ENCODE data around the gene PGM1.
"Not testable (repeated sequence)": the region's sequence is repeated elsewhere in the genome, so short reads cannot be mapped to it uniquely, and the experiment has no call there.

The PGM1 gene

DNA sequence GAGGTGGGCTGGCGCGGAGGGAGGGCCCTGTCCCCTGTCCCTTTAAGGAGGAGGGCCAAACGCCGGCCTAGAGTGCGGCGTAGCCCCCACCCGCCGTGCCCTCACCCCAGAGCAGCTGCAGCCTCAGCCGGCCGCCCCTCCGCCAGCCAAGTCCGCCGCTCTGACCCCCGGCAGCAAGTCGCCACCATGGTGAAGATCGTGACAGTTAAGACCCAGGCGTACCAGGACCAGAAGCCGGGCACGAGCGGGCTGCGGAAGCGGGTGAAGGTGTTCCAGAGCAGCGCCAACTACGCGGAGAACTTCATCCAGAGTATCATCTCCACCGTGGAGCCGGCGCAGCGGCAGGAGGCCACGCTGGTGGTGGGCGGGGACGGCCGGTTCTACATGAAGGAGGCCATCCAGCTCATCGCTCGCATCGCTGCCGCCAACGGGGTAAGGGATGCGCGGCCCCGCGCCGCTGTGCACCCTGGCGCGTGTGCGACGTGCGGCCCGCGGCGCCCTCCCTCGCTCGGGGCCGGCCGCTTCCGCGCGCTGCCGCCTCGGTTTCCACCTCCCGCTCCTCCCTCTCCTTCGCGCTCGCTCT, at the start of gene PGM1:
Gene PGM1, plus strand, starts transcription at position 109 of the 583 bp plus-strand sequence. Its CDS starts 78 bp downstream, at position 187.
- peak; percentile 43 to 58 (median 51) for DNase-seq (ENCODE audit: low read depth in 2 of 3, low spot score in 2 of 3)

DNA sequence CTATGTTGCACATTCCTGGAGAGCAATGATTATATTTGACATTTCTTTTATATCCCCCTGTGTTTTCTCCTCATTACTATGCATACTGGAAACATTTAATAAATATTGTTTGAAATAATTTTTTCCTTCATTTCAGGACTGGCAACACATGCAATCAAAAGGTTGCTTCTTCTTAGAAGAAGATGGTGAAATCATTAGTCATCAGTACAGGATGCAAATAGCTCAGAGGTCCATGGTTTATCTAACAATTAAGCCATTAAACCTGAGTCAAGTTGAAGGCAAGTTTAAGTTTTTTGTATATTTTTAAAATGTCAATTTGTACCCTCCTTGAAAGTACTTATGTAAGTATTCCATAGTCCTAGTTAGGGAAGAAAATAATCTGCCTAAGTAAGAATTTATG, 47.4 kb upstream of the PGM1 start:
- no peak for DNase-seq (ENCODE audit: low read depth in 2 of 3, low spot score in 2 of 3)

DNA sequence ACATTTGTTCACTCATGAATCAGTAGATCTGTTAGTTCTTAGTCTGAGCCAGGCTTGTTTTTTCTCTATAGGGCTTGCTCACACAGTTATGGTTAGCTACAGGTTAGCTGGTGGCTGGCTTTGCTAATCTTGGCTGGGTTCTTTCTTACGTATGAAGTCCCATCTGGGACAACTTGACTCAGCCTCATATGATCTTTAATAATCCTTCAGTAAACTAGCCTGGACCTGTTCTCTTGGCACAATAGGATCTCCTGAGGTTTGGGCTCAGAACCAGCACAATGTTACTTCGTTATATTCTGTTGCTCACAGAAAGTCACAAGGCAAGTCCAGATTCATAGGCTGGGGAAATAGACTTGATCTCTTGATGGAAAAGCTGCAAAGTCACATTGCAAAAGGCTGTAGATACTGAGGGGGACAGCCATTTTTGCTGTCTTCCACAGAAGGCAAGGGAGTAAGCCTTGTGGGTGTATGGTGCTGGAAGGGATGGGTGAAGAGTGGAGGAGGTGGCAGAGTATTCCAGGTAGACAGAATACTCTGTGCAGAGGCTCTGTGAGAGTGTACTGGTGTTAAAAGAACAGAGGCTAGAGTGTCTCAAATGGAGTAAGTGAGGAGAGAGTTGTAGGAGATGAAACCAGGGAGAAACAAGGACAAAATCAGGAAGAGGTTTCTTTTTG, 45.5 kb upstream of the PGM1 start:
- no peak for DNase-seq (ENCODE audit: low read depth in 2 of 3, low spot score in 2 of 3)

DNA sequence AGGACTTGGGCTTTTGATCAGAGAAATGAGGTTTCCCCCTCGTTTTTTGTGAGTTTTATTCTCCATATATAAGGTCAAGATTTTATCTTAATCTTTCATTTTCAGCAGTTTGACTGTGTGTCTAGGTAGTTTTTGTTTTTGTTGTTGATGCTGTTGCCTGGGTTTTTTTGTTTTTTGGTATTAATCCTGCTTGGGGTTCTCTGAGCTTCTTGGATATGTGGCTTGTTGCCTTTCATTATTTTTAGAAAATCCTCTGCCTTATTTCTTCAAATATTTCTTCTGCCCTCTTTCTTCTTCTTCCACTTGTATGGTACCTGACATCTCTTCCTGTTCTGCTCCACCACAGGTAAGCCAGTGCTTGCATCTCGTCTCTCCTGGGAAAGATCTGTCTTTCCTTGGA, 44.9 kb upstream of the PGM1 start:
- no peak for DNase-seq (ENCODE audit: low read depth in 2 of 3, low spot score in 2 of 3)

DNA sequence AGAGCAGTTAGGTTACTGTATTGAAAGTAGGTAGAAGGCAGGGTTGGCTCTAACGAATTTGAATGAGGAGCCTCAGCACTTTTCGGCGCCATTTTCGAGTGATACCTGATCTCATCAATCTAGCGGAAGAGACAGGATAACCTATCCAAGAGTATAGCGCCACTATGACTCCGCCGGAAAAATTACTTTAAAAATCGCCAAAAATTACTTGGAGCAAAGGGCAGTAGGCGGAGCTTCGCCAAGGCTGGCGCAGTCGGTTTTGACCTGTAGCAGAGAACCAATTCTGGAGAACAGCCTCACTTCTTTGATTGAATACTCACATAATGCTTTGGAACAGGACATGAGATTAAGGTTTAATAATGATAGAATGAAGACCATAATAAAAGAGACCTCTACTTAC, 44.3 kb upstream of the PGM1 start:
- DNase-seq (ENCODE audit: low read depth in 2 of 3, low spot score in 2 of 3) = no peak

DNA sequence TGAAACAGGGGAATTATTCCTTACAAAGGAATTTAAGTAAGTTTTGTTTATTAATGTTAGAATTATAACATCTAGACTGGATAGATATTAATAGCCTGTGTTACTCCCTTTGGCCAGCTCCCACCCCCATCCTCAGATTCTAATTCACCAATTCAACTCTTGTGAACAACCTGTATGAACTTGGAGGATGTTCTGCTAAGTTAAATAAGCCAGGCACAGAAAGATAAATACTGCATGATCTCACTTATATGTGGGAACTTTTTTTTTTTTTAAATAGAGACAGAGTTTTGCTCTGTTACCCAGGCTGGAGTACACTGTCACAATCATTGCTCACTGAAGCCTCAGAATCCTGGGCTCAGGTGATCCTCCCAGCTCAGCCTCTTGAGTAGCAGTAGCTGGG, 37.7 kb upstream of the PGM1 start:
- no peak for DNase-seq (ENCODE audit: low read depth in 2 of 3, low spot score in 2 of 3)

DNA sequence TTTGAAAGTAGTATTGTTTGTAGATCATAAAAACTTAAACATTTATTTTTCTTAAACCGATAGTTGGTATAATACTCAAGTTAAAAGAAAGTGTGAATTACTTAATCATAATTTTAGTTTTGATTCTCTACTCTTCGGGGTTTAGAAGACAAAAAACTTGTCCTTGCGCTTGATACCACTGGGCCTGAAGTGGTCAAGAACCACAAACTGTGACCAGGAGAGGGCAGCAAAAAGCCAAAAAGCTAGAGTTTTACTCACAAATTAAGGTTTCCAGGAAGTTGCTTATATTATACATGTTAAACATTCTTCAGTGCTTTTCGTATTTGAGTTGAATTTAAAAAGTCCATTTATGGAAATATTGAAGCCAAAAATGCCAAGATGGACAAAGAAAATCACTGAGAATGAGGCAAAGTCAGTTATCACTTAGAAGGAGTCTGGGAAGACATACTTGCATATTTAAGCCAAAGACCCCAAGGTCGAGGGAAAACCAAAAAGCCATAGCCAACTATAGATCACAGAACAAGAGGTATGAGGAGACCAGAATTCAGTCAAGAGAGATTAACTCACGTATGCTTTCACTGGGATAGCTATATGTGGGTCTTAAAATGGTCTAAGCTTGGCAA, 35.7 kb upstream of the PGM1 start:
- no peak for DNase-seq (ENCODE audit: low read depth in 2 of 3, low spot score in 2 of 3)

DNA sequence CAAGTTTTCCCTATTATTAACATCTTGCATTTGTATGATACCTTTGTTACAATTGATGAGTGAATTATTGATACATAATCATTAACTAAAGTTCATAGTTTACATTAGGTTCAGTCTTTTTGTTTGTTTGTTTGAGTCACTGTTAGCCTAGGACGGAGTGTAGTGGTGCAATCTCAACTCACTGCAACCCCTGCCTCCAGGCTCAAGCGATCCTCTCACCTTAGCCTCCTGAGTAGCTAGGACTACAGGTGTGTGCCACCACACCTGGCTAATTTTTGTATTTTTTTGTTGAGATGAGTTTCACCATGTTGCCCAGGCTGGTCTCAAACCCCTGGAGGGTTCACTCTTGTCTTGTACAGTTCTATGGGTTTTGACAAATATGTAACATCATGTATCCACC, 33.9 kb upstream of the PGM1 start:
- no peak for DNase-seq (ENCODE audit: low read depth in 2 of 3, low spot score in 2 of 3)

DNA sequence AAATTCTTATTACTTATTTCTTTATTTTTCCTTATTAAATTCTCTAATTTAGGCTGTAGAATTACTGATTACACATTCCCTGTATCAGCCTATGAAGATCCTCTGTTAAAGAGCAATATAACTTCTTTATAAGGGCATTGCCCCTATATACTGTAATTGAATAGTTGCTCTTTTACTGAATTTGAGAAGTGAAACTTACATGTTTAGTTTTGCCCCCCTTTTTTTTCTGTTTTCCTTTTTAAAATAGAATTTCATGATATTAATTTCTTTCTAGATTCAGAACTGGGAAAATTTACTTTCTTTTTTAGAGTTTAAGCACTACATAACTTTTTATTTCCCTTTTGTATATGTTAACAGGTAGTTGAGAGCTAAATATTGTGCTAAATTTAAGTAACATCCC, 29.5 kb upstream of the PGM1 start:
- no peak for DNase-seq (ENCODE audit: low read depth in 2 of 3, low spot score in 2 of 3)

DNA sequence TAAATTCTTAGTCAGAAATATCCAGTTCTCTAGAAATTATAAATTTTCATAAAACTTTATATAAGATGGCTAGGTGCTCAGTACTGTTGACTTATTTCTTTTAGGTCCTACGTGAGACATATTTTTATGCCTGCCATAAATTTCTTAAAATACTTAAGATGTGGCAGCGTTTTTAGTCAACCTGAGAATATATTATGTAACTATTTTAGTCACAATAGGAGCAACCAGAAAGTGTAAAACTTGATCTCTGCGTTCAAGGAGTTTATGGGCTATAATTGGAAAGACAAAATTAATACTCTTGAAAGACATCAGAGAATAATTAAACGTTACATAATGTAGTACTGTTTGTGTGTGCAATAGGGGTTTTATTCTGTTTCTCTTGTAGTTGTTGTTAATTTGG, 24.1 kb upstream of the PGM1 start:
- DNase-seq (ENCODE audit: low read depth in 2 of 3, low spot score in 2 of 3) = no peak

DNA sequence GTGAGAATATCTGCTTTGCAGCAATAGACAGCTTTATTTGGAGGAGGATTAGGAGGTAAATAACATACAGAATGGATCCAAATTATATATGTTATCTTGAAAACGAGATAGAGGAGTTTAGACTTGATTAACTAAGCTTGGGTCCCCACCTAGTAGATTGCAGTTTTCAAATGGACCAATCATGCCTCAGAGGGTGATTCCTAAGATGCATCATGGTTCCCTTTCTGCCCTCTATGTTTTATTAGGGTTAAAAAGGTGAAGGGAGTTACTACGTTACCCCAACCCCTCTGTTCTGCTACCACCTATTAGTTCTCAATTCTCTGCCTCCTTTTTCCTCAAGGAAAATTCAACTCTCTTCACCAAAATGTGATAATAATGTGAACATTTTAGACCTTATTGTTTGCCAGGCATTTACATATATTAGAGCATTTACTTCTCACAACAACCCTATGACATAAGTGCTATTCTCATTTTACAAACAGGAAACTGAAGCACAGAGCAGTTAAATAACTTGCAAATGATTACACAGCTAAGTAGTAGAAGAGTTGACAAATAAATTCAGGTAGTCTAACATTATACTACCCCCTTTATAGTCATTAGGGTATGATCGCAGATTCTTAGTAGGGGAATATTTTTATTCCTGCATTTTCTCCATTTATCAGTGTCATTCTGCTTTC, 23.4 kb upstream of the PGM1 start:
- DNase-seq (ENCODE audit: low read depth in 2 of 3, low spot score in 2 of 3) = no peak

DNA sequence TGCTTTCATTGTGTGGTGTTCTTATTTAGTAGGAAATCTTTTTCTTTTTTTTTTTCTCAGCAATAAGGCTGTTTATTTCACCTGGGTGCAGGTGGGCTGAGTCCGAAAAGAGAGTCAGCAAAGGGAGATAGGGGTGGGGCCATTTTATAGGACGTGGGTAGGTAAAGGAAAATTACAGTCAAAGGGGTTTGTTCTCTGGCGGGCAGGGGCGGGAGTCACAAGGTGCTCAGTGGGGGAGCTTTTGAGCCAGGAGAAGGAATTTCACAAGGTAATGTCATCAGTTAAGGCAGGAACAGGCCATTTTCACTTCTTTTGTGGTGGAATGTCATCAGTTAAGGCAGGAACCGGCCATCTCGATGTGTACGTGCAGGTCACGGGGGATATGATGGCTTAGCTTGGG, 20.5 kb upstream of the PGM1 start:
- not testable (repeated sequence) for DNase-seq (ENCODE audit: low read depth in 2 of 3, low spot score in 2 of 3)

DNA sequence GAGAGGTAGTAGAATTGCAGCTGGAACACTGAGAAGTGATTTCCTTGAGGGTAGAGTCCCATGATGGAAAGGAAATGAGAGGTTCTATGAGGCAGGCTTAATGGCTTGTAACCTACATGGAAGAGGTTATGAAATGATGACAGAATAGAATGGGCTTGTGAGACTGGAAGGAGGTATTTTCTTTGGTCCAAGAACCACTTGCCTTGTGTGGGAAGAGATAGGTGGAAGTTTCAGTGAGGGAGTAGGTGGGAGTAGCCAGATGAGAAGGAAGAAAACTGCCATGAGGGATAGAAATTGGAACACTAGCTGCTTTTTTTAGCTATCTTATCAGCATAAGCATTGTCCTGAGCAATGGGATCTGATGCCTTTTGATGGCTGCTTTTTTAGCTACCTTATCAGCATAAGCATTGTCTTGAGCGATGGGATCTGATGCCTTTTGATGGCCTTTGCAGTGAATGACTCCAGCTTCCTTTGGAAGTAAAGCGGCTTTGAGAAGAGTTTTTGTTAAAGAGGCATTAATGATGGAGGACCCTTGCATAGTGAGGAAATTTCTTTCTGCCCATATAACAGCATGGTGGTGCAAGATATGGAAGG, 18.9 kb upstream of the PGM1 start:
- not testable (repeated sequence) for DNase-seq (ENCODE audit: low read depth in 2 of 3, low spot score in 2 of 3)

DNA sequence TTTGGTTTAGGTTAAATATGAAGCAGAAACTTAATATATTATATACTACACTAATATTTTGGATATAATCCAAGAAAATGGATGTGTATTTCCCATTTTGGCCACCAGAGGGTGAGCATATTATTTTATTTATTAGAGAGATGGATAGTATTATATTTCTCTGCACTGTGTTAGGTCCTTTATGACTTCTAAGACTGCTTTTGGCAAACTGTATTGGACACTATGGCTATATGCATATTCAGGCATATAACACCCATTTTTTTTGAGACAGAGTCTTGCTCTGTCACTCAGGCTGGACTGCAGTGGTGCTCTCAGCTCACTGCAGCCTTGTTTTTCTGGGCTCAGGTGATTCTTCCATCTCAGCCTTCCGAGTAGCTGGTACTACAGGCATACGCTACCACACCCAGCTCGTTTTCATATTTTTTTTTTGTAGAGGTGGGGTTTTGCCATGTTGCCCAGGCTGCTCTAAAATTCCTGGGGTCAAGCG, 17.8 kb upstream of the PGM1 start:
- DNase-seq (ENCODE audit: low read depth in 2 of 3, low spot score in 2 of 3) = no peak

DNA sequence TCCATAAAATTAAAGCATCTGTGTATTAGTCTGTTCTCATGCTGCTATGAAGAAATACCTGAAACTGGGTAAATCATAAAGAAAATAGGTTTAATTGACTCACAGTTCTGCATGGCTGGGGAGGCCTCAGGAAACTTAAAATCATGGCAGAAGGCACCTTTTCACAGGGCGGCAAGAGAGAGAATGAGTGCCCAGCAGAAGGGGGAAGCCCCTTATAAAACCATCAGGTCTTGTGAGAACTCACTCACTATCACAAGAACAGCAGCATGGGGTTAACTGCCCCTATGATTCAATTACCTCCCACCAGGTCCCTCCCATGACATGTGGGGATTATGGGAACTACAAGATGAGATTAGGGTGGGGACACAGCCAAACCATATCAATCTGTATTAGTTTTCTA, 6.9 kb upstream of the PGM1 start:
- not testable (repeated sequence) for DNase-seq (ENCODE audit: low read depth in 2 of 3, low spot score in 2 of 3)

DNA sequence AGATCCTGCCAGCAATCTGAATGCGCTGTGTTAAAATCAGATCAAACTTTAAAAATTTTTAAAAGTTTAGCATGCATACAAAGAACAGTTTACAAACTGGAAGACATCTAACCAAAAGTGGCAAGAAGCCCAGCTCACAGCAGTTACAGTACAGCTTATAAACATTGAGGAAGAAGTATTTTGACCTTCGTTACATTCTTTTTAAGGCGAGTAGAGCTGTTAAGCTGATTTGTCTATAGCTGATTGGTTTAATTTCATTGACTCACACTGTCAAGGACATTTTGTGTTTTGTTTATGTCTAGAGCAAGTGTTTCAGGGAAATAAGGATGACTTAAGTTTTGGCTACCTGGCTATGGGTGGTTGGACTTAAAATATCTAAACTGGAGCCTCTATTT, 3.0 kb upstream of the PGM1 start:
- no peak for DNase-seq (ENCODE audit: low read depth in 2 of 3, low spot score in 2 of 3)

DNA sequence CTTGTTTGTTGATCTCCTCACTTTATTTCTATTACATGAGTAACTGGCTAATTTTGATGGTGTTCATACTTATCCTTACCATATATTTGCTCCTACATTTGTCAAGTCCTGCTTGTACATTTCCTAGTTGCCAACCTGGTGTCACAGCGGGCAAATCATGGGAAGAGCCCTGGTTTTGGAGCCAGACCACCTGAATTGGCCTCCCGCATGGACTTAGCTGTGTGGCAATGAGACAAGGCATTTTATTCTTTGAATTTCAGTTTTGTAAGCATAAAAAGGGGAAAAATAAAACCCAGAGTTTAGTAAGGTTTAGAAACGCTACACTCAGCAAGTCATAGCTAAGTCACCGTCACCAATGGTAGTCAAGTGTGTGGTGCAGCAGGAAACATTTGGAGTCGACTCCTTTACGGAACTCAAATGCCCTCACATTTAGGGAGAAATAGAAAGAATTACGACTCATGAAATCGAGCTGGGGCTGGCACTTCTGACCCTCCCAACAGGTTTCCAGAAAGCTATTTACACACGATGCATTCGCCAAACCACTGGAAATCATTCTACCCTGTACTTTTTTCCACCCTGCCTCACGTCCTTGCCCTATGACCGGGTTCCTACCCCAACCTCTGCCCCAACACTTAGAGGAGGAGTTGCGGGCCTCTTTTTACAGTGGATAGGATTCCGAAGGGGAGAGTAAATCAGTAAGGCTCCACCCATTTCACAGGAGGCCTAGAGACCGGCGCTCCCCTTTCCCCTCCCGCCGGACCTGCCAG, 492 bp upstream of the PGM1 start:
- no peak for DNase-seq (ENCODE audit: low read depth in 2 of 3, low spot score in 2 of 3)

DNA sequence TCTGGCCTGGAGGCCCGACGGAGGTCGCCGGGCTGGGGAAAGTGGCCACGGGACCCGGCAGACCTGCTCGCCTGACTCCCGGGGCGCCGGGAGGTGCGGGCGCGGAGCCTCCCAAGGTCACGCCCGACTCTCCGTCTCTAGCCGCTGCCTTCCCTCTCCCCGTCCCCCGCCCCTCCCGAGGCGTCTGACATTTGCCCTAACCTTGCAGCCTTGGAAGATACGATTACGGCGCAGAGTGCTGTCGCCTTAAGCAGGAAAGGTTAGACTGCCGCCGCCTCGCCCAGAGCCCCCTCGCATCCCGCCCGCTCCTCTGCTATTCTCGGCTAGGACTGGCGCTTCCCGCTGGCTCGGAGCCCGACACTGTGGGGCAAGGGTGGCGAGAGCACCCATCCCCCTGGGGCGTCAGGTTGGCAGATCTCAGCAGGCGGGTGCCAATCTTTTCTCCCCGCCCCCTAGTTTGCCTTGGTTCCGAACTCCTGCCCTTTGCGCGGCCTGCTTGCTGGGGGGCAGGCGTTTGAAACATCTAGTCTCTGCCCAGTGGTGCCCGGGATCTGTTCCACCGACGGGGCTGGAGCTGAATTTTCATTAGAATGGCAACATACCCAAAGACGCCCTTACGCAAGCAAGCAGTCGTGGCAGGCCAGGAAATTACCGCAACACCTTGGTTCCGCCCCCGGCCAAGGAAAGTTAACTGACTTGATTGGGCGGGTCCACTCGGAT, 835 bp downstream of the PGM1 start:
- DNase-seq (ENCODE audit: low read depth in 2 of 3, low spot score in 2 of 3) = peak; percentile 37 to 42 (median 37)

DNA sequence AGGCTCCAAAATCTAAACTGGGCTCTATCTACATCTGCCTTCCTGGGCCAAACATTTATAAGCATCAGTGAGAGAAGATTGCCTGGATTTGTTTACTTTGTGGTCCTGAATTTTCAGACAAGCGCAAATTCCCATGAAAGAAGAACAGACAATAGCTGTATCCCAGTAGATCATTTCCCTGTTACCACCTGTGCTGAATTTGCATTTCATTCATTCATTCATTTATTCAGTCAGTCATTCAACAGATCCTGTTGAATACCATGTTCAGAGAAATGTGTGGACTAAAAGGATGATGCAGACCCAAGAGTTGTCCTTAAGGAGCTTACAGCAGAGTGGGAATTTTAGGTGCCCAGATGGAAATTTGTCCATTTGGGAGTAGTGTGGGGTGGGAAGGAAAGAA, 2.2 kb downstream of the PGM1 start:
- no peak for DNase-seq (ENCODE audit: low read depth in 2 of 3, low spot score in 2 of 3)

DNA sequence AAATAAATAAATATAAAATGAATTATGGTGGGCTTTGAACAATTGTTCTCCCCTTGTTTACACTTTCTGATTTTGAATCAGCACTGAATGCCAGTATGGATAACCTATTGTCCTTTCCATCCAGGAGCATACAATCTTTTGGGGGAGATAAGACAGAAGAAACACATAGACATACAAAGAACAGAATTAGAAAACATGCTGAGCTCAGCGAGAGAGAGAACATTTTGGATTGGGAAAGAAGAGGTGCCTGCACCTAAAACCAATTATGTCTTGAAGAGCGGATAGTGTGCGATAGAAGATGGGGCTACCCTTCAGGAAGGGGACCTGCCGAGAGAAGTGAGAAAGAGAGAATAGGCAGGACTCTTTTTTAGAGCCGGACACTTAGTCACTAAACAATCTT, 6.6 kb downstream of the PGM1 start:
- DNase-seq (ENCODE audit: low read depth in 2 of 3, low spot score in 2 of 3) = no peak

Data from activated CD8-positive, alpha-beta memory T cell treated with anti-CD3 and anti-CD28 coated beads for 48 hours (primary cell).